ENCODE results near the gene TRAPPC13. TPM values are rescaled to one million over a fixed set of nuclear protein-coding genes. Genes with fewer than 3 reads are reported as not detected.

Gene TRAPPC13
- total and polyA plus RNA-seq, 10 of the 15 experiments (the other 5 are each of a cell fraction or from before 2014, with no cell fraction given), result 16.5 to 35.6 (median 25.0) TPM

DNA sequence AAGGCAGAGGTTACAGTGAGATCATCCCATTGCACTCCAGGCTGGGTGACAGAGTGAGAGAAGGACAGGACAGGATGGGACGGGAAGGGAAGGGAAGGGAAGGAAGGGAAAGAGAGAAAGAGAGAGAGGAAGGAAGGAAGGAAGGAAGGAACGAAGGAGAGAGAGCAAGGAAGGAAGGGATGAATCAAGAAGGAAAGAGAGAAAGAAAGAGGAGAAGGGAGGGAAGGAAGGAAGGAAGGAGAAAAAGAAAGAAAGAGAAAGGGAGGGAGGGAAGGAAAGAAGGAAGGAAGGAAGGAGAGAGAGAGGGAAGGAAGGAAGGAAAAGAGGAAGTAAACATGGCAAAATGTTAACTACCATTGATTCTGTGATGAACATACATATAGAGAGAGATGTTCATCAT, 68.3 kb downstream of the TRAPPC13 start:
- in situ Hi-C loops (cut with MboI) (no loop called here), intact Hi-C loops (cut with micrococcal nuclease; ENCODE audit: unreplicated experiment) (no loop called here)
- TF ChIP-seq, protein P1, sequence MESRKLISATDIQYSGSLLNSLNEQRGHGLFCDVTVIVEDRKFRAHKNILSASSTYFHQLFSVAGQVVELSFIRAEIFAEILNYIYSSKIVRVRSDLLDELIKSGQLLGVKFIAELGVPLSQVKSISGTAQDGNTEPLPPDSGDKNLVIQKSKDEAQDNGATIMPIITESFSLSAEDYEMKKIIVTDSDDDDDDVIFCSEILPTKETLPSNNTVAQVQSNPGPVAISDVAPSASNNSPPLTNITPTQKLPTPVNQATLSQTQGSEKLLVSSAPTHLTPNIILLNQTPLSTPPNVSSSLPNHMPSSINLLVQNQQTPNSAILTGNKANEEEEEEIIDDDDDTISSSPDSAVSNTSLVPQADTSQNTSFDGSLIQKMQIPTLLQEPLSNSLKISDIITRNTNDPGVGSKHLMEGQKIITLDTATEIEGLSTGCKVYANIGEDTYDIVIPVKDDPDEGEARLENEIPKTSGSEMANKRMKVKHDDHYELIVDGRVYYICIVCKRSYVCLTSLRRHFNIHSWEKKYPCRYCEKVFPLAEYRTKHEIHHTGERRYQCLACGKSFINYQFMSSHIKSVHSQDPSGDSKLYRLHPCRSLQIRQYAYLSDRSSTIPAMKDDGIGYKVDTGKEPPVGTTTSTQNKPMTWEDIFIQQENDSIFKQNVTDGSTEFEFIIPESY (IDR thresholded peaks at IDR 0.05), result no peak
- TF ChIP-seq, protein P2, sequence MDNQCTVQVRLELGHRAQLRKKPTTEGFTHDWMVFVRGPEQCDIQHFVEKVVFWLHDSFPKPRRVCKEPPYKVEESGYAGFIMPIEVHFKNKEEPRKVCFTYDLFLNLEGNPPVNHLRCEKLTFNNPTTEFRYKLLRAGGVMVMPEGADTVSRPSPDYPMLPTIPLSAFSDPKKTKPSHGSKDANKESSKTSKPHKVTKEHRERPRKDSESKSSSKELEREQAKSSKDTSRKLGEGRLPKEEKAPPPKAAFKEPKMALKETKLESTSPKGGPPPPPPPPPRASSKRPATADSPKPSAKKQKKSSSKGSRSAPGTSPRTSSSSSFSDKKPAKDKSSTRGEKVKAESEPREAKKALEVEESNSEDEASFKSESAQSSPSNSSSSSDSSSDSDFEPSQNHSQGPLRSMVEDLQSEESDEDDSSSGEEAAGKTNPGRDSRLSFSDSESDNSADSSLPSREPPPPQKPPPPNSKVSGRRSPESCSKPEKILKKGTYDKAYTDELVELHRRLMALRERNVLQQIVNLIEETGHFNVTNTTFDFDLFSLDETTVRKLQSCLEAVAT (IDR thresholded peaks at IDR 0.05), result no peak
- TF ChIP-seq CHD2 (IDR thresholded peaks at IDR 0.05; ENCODE audit: borderline replicate concordance, low read depth, low read length) (no peak), LARP7 (IDR thresholded peaks at IDR 0.05) (no peak), RUNX3 (IDR thresholded peaks at IDR 0.05; ENCODE audit: low read length) (no peak), CBFB (IDR thresholded peaks at IDR 0.05; ENCODE audit: low read depth) (no peak), EGR1 (IDR thresholded peaks at IDR 0.05; ENCODE audit: borderline replicate concordance in 1 of 2, low read depth in 2 of 2, low read length in 2 of 2) (no peak), CHD1 (IDR thresholded peaks at IDR 0.05; ENCODE audit: low read depth, low read length) (no peak), CBX5 (IDR thresholded peaks at IDR 0.05; ENCODE audit: low read depth) (no peak)
- TF ChIP-seq, protein P3, sequence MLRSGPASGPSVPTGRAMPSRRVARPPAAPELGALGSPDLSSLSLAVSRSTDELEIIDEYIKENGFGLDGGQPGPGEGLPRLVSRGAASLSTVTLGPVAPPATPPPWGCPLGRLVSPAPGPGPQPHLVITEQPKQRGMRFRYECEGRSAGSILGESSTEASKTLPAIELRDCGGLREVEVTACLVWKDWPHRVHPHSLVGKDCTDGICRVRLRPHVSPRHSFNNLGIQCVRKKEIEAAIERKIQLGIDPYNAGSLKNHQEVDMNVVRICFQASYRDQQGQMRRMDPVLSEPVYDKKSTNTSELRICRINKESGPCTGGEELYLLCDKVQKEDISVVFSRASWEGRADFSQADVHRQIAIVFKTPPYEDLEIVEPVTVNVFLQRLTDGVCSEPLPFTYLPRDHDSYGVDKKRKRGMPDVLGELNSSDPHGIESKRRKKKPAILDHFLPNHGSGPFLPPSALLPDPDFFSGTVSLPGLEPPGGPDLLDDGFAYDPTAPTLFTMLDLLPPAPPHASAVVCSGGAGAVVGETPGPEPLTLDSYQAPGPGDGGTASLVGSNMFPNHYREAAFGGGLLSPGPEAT (IDR thresholded peaks at IDR 0.05; ENCODE audit: low read depth), result no peak
- TF ChIP-seq, protein P4, sequence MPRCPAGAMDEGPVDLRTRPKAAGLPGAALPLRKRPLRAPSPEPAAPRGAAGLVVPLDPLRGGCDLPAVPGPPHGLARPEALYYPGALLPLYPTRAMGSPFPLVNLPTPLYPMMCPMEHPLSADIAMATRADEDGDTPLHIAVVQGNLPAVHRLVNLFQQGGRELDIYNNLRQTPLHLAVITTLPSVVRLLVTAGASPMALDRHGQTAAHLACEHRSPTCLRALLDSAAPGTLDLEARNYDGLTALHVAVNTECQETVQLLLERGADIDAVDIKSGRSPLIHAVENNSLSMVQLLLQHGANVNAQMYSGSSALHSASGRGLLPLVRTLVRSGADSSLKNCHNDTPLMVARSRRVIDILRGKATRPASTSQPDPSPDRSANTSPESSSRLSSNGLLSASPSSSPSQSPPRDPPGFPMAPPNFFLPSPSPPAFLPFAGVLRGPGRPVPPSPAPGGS (IDR thresholded peaks at IDR 0.05; ENCODE audit: borderline replicate concordance, insufficient read depth, low read depth, low read length, poor library complexity, severe bottlenecking), result no peak
- Histone ChIP-seq H2AFZ (ENCODE audit: control insufficient read depth, low read depth, low read length) (no peak overlapping the region), H4K20me1 (ENCODE audit: control insufficient read depth, insufficient read depth) (no peaks in the 10 kb centered on the region), H3K27ac (ENCODE audit: control insufficient read depth, insufficient read depth) (no peak overlapping the region), H3K9me3 (replicated peaks; ENCODE audit: control insufficient read depth, insufficient read depth, low read length) (no peaks in the 10 kb centered on the region), H3K36me3 (ENCODE audit: control insufficient read depth in 2 of 2, insufficient read depth in 2 of 2, low read length in 1 of 2) (peaks cover 0 to 2% of the 10 kb centered on the region in 2 experiments; a peak in 1 of 4 replicates), H3K9ac (ENCODE audit: control insufficient read depth, insufficient read depth, low read length) (no peak overlapping the region), H3K4me2 (ENCODE audit: control insufficient read depth, insufficient read depth) (no peak overlapping the region), H3K79me2 (ENCODE audit: control insufficient read depth, insufficient read depth, low read length) (no peaks in the 10 kb centered on the region), H3K27me3 (replicated peaks in 1 of 2; ENCODE audit: control insufficient read depth in 2 of 2, insufficient read depth in 2 of 2, low read length in 1 of 2) (no peaks in the 10 kb centered on the region), H3K4me1 (ENCODE audit: control insufficient read depth, insufficient read depth, low read length) (peaks cover 4% of the 10 kb centered on the region; the same call in 1 of the 2 replicates), H3K4me3 (no peak overlapping the region)
- ChIA-PET POLR2A (no interaction called here), CTCF (no interaction called here), RAD21 (ENCODE audit: unreplicated experiment) (no interaction called here), SMC1A (ENCODE audit: uncharacterized antibody, unreplicated experiment) (no interaction called here)
- FAIRE-seq (no peak), DNase-seq (ENCODE audit: low read depth, low spot score) (no peak), ATAC-seq (no peak)
- BruUV-seq (replicated peaks), result no TSS peak
- 100% methylated on average over 1 of the region's 2 CpGs for WGBS (ENCODE audit: insufficient coverage, insufficient replicate concordance, low lambda C conversion rate, missing lambda C conversion rate)

All from GM12878 (cell line).